Cerebellar nuclear complex (tissue), 1 donor: ENCODE results near the gene TRIM50.
"Not testable (repeated sequence)": the region's sequence is repeated elsewhere in the genome, so short reads cannot be mapped to it uniquely, and the experiment has no call there.

Experiments used
- DNase-seq, 2 experiments: peaks; one replicate each; lab custom pipeline; 2025; lab: John Stamatoyannopoulos, UW

Gene TRIM50

DNA sequence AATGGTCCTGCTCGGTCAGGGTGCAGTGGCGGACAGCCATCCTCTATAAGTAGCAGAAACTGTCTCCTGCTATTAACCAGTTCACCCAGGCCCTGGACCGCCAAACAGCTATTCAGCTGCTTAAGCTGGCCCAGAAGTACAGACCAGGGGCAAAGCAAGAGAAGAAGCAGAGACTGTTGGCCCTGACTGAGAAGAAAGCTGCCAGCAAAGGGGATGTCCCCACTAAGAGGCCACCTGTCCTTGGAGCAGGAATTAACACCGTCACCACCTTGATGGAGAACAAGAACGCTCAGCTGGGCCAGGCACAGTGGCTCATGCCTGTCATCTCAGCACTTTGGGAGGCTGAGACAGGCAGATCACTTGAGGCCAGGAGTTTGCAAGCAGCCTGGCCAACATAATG lies 13.6 kb downstream of the TRIM50 start:
- no peak for DNase-seq

DNA sequence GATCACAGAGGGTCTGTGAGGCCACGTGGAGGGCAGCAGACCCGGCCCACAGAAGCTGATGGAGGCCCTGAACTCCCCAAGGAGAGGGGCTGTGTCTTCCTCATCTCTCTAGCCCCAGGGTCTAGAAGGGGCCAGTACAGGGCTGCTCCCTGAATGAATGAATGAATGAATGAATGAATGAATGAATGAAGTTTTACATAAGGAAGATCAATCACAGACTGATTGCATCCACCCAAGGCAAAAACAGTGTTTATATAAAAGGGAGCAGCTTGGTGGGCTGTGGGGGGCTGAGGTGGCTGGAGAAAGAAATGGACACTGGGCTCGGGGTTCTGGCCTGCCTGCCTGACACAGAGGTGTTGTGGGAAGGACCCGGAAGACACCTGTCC lies 14.4 kb downstream of the TRIM50 start:
- no peak for DNase-seq

DNA sequence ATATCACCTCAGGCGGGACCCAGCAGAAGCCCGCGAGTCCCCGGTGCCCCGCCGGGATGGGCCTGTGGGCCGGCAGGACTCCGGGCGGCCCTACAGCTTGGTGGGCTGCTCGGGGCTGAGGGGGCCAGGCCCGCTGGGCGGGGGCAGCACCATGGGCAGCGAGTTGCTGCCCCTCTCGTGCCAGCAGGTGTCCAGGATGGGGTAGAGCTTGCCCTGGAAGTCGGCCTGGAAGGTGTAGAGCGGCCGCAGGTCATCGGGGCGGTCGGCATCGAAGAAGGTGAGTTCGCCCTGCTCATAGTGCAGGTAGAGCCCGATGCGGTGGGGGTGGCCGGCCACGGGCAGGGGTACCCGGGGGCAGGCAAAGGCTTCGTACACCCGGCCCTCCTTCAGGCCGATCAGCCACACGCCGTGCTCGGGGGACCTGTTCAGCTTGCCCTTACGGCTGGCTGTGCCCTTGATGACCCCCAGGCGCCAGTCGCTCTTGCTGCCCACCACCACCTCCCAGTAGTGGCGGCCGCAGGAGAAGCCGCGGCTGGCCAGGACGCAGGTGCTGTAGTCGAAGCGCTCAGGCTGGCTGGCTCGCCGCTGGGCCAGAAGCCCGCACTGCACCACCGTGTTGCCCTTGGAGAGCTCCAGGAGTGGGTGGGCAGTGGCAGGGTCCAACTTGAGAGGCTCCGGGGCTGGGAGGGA lies 14.9 kb downstream of the TRIM50 start:
- no peak for DNase-seq

DNA sequence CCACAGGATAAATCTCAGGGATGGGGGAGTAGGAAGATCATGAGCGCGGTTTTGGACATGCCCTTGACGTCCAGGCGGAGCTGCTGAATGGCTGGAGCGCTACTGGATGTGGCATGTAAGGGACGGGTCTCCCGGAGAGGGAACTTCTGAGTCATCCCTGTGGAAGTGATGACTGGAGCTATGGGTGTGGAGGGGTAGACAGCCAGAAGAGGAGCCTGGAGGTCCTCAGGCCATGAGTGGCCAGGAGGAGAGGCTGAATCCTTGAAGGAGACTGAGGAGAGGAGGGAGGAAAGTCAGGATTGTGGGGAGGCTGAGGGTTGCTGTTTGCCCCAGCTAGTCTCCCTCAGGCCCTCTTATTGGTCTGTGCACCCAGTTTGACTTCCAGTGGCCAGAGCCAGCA lies 16.5 kb downstream of the TRIM50 start:
- not testable (repeated sequence) for DNase-seq

DNA sequence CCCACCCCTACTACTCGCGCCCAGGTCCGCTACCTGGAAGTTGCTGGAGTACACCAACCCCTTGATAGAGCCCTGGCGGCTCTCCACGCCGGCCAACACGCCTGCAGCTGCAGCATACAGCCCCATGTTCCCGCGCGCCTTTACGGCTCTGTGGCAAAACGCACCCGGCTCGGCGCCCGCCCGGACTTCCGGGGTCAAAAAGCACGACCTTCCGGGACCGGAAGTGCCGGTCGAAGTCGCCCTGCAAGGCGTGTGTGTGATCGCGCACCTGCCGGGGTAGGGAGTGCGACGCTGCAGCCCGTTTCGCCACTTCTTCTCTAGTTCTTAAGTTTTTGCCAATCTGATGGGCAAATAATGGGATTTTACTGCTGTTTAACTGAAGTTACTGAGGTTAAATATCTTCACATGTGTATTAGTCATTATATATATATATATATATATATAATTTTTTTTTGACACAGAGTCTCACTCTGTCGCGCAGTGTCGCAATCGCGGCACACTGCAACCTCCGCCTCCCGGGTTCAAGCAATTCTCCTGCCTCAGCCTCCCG lies 19.1 kb downstream of the TRIM50 start, which contains the start of gene NSUN5:
Gene NSUN5, minus strand, starts transcription at position 162 of the 550 bp plus-strand sequence. Its CDS starts 36 bp downstream, at position 126.
- DNase-seq = no peak

DNA sequence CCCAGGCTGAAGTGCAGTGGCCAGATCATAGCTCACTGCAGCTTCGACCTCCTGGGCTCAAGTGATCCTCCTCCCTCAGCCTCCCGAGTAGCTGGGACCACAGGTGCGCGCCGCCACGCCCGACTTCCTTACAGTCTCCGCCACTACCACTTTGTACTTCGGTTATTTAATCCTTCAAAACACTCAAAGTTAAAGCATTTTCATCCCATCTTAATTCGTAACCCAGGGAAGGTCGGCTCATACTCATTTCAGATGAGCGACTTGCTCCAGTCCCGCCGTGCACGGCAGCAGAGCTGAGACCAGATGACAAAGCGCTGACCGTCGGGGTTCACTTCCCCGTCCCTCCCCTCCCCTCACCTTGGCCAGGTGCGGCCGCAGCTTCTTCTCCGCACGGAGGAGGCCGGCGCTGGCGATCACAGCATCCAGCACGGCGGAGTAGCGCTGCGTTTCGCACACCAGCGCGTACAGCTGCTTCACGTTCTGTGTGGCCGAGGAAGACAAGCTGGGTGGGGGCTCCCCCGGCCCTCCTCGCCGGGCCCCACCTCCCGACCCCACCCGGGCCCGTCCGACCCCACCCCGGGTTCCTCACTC lies 19.7 kb downstream of the TRIM50 start:
- DNase-seq = no peak

DNA sequence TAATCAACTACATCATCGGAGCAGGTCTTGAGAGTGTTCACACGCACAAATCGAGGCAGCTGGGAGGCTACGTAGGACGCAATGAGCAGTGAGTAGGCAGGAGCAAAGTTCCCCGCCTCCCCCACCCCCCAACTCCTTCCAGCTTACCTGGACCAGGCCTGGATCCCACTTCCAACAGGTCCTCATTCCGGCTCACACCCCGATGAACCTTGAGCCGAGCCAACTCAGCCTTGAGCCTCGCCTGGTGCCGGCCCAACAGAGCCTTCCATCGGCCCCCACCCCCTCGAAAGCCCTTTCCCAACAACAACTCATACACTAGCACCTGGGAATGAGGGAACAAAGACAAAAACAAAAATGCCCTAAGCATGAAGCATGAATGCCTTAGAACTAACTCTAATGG lies 20.4 kb downstream of the TRIM50 start:
- no peak for DNase-seq

DNA sequence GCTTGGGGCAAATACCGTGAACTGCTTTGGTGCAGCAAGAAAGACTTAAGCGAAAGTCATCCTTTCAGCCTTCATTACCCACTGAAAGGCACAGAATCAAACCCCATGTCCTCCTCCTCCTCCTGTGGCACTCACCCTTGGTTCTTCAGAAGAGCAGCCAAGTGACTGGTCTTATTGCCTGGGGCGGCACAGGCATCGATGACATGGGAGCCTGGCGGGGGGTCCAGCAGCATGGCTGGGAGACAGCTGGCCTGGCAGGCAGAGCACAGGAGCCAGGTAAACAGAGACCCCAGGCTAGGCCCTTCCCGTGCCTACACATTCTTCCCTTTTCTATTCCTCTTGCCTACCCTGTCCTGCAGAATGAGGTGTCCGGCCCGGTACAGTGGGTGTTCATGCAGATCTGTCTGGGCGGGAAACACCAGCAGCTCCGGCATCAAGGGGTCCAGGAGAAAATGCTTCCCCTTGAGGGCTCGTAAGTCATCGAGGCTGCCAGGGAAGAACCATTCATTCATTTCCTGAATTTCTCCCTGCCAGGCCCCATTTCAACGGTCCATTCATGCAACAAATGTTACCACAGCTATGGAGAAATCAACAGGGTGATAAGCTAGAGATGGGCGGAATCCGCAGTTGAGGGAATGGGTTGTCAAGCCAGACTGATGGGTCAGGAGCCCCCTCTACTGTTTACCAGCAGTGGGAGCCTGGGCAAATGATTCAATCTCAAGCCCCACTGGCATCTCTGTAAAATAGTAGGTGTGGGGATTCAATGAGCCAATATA lies 23.1 kb downstream of the TRIM50 start:
- DNase-seq = not testable (repeated sequence)

DNA sequence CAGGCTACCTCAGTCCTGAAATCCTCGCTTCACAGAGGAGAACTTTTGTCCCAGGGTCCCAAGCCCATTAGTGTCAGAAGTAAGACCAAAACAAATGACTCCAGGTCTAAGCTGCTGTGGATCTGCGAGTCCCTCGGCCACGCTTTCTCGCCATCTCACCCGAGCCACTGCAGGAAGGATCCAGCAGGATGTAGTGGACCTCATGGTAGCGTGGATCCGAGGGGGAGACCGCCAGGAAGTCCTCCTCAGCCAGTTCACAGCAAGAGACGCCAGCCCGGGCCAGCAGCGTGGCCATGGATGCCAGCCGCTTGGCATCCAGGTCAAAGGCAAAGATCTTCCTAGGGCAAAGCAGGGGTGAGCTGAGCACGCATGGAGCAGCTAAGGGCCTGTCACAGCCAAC lies 23.8 kb downstream of the TRIM50 start:
- DNase-seq = no peak

DNA sequence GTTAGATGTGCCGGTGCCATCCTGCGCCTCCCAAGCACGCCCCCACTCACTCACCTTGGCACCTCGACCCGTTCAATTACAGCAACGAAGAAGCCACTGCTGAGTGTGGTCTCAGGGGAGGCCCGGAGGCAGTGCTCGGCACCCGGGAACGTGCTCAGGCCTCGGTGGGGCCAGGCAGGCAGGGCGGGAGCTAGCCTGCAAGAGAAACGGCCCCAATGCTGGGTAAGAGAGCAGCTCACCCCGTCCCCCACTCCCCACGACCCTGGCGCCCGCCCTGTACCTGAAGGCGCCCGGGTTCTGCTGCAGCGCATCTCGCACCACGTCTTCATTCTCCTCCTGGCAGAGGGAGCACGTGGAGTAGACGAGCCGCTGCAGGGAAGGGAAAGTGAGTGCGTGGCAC lies 24.3 kb downstream of the TRIM50 start:
- no peak for DNase-seq

DNA sequence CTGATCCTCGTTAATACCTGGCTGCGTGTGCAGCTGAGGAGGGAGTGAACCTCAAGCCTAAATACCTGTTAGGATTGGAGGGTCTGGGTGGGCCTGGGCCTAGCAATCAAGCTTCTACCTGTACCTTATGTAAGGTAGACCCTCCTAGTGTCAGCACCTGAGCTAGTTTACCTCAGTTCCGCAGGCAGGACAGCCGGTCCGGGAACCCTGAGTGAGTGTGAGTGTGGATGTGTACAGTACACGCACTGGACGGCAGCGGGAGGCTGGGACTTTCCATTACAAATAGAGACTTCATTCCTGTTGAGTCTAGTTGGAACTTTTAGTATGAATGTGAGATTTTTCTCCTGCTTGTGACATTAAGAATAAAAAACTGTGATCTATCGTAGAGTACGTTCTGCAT lies 25.0 kb downstream of the TRIM50 start:
- DNase-seq = not testable (repeated sequence)

DNA sequence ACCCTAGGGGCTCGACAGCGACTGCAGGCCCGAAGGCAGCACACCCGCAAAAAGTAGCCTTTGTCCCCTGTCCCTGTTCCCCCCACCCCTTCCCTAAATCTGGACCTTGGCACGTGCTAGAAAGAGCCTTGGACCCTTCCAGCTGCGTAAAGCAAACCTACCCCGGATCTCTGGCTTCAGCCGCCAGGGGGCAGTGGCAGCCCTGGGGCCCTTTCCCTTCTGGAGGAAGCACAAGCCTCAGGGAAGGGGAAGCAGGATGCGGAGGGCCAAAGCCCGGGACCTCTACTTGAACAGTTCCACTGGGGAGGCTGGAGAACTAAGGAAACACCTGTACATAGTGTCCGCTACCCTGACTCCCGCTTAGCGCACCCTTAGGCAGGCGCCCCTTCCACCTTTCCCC lies 26.8 kb downstream of the TRIM50 start:
- not testable (repeated sequence) for DNase-seq

DNA sequence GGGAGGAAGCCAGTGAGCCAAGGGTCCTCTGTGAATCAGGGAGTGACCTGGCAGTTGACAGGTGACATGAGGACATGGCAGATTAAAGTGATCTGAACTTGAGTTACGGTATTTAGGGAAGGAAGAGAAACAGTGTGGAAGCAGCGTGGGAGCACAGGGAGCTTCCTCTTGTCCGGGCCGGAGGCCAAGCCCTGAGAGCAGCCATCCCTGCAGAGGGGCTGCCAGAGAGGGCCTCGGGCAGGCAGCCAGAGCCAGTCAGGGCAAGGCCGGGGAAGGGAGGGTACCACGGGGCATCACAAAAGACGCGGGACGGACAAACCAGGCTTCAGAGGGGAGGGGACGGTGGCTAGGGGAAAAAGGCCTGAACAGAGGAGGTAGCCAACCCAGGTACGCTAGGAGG lies 28.1 kb downstream of the TRIM50 start:
- not testable (repeated sequence) for DNase-seq

DNA sequence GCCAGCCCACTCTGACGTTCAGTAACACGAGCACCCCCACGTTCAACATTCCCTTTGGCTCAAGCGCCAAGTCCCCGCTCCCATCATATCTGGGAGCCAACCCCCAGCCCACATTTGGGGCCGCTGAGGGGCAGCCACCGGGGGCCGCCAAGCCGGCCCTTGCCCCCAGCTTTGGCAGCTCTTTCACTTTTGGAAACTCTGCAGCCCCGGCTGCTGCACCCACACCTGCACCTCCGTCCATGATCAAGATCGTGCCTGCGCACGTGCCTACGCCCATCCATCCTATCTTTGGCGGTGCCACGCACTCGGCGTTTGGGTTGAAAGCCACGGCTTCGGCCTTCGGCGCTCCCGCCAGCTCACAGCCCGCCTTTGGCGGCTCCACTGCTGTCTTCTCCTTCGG lies 30.2 kb downstream of the TRIM50 start:
- DNase-seq = not testable (repeated sequence)

DNA sequence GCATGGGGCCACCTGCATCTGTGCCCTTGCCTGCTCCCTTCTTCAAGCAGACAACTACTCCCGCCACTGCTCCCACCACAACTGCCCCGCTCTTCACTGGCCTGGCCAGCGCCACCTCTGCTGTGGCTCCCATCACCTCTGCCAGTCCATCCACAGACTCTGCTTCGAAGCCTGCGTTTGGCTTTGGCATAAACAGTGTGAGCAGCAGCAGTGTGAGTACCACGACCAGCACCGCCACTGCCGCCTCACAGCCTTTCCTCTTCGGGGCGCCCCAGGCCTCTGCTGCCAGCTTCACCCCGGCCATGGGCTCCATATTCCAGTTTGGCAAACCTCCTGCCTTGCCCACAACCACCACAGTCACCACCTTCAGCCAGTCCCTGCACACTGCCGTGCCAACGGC lies 30.6 kb downstream of the TRIM50 start:
- DNase-seq = not testable (repeated sequence)

DNA sequence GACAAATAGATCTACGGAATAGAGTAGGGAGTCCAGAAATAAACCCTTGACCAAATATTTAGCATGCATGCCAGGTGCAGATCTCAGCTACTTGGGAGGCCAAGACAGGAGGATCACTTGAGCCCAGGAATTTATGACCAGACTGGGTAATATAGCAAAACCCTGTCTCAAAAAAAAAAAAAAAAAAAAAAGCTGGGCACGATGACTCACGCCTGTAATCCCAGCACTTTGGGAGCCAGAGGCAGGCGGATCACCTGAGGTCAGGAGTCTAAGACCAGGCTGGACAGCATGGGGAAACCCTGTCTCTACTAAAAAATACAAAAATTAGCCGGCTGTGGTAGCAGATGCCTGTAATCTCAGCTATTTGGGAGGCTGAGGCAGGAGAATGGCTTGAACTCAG lies 50.7 kb downstream of the TRIM50 start:
- not testable (repeated sequence) for DNase-seq

DNA sequence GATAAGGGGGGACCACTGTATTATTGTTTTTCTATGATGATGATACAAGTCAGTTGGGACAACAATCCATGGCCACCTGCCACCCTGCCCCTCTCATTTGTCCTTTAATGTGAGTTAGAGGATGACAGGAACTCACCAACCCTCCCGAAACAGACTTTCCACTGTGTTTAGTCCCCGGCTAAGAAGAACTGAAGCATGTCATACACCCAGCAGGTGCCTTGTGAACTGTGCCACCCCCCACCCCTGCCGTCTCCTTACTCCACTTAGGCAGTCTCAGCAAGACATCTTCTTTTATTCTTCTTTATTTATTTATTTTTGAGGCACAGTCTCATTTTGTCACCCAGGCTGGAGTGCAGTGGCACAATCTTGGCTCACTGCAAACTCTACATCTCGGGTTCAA lies 60.1 kb downstream of the TRIM50 start:
- DNase-seq = not testable (repeated sequence)

DNA sequence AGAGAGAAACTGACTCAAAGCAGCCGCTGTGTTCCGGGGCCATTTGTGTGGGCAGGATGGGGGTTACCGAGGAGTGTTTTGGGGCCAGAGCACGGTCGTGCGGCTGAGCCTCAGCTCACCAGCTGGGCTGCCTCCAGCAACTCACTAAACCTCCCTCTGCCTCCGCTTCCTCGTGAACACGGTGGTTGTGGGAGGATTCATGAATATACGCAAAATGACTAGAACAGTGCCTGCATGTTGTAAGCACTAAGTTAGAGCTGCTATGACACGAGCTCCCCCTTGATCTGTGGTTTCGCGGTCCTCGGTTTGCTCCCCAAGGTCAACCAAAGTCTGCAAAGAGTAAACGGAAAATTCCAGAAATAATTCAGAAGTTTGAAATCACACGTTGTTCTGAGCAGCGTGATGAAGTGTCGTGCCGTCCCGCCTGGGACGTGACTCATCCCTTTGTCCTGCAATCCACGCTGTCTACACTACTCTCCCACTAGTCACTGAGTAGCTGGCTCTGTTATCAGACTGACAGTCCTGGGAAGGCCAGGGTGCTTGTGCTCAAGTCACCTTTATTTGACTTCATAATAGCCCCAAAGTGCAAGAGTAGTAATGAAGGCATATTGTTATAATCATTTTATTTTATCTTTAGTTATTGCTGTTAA lies 61.0 kb downstream of the TRIM50 start:
- DNase-seq = not testable (repeated sequence)
